ENCODE measurements around the gene MEGF11. TPM values are rescaled to one million over a fixed set of nuclear protein-coding genes. Genes with fewer than 3 reads are reported as not detected.

The MEGF11 gene
- total and polyA plus RNA-seq, 4 donors = 6.2 to 20.3 (median 14.0) TPM

Small RNA genes within 50 kb of the gene (small RNA-seq; reads per million reads assigned to genes)
- gene MIR4311 (ENCODE audit: low replicate concordance) = not detected

Other genes starting within 250 kb of the MEGF11 start
- 10 to 100 TPM; 46.8 to 54.2 TPM for gene DIS3L, start 39.8 kb upstream of the MEGF11 start, total RNA-seq
- gene DIS3L, start 39.8 kb upstream of the MEGF11 start, polyA plus RNA-seq (ENCODE audit: insufficient read length in 2 of 2) = 10 to 100 TPM; 43.4 to 45.3 TPM
- gene TIPIN, start 102.9 kb upstream of the MEGF11 start, total RNA-seq = 10 to 100 TPM; 14.4 to 17.7 TPM
- gene TIPIN, start 102.9 kb upstream of the MEGF11 start, polyA plus RNA-seq (ENCODE audit: insufficient read length in 2 of 2) = 10 to 100 TPM; 10.7 to 11.2 TPM
- gene MAP2K1, start 133.2 kb upstream of the MEGF11 start, total RNA-seq = 10 to 100 TPM; 42.8 to 58.3 TPM
- gene MAP2K1, start 133.2 kb upstream of the MEGF11 start, polyA plus RNA-seq (ENCODE audit: insufficient read length in 2 of 2) = 100 to 1,000 TPM; 100 to 103 TPM
- 10 to 100 TPM; 22.0 to 40.7 TPM for gene SNAPC5, start 244.0 kb upstream of the MEGF11 start, total RNA-seq
- gene SNAPC5, start 244.0 kb upstream of the MEGF11 start, polyA plus RNA-seq (ENCODE audit: insufficient read length in 2 of 2) = 10 to 100 TPM; 40.3 to 44.7 TPM